ENCODE data around the gene CLCN2.
A peak's percentile ranks its signal among the peaks of the same experiment; 100 is the strongest.
"Not testable (repeated sequence)": the region's sequence is repeated elsewhere in the genome, so short reads cannot be mapped to it uniquely, and the experiment has no call there.

CLCN2 gene

DNA sequence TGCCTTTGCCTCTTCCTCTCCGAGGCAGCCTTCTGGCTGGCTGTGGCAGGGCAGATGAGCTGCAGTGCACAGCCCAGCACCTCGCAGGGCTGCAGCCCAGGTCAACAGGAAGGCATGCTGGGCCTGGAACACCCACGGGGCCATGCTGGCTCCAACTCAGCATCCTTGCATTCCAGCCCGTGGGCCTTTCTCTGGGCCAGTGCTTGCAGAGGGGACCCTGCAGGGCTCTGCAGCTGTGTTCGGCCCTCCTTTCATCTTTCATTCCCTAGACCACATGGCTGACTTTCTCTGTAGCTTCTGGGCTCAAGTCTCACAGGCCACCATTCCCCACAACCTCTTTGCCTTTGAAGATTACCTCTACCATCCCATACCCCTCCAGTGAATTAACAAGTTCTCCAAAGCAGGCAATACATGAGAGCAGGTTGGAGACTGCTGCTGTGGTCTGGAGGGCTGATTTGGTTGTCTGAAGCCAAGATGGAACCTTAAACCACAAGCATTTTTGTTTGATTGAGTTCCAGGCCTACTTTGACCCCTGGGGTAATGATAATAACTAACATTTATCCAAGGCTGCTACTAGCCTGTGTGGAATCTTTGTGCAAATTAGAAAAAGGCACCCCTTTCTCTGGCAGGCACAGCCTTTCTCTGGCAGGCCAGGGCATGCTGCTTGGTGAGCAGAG, 18.1 kb downstream of the CLCN2 start:
- DNase-seq = no peak

DNA sequence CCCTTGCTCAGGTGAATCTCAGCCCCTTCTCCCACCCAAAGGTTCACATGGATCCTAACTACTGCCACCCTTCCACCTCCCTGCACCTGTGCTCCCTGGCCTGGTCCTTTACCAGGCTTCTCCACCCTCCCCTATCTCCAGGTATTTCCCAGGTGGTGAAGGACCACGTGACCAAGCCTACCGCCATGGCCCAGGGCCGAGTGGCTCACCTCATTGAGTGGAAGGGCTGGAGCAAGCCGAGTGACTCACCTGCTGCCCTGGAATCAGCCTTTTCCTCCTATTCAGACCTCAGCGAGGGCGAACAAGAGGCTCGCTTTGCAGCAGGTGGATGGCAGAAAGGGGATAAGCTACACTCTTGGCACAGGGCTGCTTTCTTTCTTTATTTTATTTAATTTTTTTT, 19.5 kb downstream of the CLCN2 start:
- no peak for DNase-seq

DNA sequence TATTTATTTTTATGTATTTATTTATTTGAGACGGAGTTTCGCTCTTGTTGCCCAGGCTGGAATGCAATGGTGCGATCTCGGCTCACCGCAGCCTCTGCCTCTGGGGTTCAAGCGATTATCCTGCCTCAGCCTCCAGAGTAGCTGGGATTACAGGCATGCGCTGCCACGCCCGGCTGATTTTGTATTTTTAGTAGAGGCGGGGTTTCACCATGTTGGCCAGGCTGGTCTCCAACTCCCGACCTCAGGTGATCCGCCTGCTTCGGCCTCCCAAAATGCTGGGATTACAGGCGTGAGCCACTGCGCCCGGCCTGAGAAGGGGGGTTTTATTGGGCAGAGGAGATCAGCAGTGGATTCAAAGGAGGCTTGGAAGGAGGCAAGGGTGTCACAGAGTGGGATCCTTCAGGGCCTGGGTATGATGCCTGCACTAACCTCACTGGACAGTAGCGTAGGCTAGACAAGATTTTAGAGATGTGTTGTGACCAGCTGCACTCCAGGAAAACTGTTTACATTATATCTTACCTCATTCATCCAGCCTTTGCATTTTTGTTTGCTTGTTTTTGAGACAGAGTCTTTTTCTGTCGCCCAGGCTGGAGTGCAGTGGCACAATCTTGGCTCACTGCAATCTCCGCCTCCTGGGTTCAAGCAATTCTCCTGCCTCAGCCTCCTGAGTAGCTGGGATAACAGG, 21.8 kb downstream of the CLCN2 start:
- not testable (repeated sequence) for DNase-seq

DNA sequence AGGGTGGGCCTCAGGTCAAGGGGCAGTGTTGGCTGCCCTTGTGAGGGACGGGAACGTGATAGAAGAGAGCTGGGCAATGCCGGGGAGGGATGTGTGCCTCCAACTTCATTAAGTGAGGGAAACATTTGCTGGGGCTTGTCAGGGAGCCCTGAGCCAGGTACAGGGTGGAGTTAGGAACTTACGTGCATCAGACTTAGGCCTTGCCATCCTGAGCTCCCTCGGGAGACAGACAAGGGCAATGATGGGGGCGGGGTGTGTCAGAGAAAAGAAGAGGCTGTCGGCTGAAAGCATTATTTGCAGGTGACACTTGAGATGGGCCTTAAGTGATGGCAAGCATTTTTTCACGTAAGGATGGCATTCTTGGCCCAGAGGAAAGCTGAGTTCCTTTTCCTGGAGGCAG, 22.4 kb downstream of the CLCN2 start:
- DNase-seq = no peak

DNA sequence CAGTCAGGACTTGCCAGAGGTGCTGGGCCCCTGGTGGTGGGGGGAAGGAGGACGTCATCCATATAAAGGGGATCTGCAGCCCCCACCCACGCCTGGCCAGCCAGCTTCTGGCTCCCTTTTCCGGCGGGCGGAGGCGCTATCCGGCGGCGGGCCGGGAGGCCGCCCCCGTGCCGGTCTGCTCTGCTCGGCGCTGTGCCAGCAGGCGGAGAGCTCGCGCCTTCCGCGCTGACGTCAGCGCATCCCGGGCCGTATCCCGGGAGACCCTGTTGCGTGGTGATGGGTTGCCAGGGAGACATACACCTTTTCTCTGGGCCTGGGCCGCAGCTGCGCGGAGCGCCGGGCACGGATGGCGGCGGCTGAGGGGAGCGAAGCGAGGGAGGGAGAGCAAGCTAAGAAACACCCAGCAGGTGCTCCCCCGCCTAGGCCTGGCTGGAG, 22.9 kb downstream of the CLCN2 start:
- DNase-seq = no peak

DNA sequence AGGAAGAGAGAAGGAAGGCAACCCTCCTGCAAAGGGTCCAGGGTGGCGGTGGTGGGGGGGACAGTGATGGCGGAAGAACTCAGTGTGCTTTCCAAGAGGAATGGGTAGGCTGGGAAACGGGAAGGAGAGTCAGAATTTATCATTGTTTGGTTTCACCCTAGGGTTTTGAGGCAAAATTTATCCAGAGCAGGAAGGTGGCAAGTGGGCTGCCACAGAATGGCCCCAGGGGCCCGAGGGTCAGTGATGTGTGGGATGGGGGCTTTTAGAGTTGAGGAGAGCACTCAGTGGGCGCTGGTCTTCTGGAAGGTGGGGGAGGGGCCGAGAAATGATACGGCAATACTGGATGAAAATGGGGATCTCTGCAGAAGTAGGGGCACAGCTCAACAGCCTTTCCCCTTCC, 23.4 kb downstream of the CLCN2 start:
- DNase-seq = no peak

DNA sequence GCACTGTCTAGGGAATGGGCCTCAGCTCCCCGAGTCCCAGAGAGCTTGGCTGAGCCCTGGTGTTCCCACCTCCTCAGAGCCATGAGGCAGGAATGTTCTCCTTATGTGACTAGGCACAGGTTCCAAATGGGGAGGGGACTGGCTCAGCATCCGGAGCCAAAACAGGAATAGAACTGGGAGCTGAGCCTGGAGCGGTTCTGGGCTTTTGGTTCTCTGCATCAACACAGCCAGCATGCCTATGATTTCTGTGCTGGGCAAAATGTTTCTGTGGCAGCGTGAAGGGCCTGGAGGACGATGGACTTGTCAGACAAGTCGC, 24.0 kb downstream of the CLCN2 start, which contains the start of gene FAM131A:
TSS of gene FAM131A (plus strand) at position 202 of the 316 bp plus-strand sequence. CDS start at position 233, 31 bp downstream.
- DNase-seq = no peak

DNA sequence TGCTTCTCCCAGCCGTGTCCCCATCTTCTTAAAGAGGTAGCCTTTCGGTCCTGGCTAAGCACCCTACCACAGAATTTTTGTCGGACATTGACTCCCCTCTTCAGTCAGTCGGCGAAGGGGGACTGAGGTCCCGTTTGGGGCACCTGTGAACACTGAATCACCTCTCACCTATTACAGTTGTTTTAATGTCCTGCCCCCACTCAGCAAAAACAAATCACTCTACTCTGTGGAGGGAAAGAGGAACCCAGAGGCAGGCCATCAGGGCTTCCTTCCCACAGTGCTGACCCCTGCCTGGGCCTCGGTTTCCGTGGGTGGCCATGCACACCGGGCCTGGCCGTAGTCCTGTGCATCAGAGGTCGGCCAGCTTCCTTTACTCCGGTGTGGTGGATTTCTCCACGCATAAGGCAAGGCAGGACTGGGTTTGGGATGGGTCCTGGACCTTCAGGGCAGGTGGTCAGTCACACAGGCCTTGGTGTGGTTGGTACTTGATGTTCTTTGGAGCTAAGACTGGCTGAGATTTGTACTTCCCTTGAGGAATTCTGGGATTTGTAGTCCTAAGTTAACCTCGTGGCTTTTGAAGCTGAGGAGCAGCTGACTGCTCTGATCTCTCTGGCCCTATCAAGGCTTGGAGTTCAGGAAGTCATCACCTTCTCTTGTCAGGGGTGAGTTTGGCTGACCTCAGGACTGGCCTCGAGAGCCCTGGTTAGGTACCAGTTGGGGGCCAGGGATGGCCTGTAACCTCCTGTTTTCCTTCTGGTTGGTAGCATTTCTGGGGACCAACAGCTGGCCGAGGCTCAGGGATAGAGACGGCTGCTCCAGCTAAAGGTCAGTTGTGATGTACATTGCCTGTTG, 24.6 kb downstream of the CLCN2 start:
- no peak for DNase-seq

DNA sequence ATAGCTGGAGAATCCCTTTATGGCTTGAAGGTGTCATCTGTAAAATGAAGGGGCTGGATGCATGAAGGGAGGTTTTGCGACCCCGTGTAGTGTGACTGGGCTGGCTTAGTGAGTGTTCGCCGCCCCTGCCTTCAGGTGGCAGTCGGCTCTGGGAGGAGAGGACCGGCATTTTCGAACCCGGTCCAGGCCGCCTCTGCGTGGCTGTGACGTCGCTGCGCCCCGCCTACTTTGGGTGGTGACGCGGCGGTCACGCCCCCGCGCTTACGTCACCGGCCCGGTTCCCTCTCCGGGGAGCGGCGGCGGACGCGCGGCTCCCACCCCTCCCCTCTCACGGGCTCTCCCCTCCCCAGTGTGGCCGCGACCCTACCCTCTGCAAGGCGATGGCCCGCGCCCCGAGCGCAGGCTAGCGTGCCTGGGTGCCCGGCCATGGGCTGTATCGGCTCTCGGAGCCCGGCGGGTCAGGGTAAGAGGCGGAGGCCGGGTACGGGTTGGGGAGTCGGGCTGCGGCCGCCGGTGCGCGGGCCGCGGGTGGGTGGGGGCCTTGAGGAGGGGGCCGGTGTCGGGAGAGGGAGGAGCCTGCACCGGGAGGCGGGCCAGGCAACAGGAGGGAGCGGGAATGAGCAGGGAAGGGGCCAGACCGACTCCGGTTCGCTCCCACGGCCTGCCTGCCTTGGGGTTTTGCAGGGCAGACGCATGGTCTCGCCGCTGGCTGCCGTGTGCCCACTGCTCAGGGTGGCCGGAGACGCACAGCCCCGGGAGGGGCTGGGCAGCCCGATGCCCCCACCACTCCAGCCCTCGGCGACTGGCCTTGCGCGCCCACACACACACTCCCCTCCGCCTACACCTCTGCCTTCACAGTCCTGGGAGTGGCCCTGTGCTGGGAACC, 25.5 kb downstream of the CLCN2 start:
- peak; percentile 99 for DNase-seq

DNA sequence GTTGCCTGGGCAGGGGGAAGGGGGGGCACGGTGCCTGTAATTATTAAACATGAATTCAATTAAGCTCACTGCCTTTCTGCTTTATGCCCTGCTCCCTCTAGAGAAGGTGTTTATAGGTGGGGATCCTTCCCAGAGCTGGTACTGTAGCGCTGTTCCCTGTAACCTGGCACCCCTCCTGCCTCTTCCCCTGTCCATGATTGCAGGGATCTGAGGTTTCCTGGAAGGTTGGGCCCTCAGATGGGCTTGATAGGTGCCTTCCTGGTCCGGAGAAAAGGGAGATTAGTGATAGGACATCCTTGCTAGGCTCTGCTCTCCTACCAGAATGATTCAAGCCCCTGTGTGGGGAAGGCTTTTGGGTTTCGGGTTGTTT, 26.1 kb downstream of the CLCN2 start:
- no peak for DNase-seq

DNA sequence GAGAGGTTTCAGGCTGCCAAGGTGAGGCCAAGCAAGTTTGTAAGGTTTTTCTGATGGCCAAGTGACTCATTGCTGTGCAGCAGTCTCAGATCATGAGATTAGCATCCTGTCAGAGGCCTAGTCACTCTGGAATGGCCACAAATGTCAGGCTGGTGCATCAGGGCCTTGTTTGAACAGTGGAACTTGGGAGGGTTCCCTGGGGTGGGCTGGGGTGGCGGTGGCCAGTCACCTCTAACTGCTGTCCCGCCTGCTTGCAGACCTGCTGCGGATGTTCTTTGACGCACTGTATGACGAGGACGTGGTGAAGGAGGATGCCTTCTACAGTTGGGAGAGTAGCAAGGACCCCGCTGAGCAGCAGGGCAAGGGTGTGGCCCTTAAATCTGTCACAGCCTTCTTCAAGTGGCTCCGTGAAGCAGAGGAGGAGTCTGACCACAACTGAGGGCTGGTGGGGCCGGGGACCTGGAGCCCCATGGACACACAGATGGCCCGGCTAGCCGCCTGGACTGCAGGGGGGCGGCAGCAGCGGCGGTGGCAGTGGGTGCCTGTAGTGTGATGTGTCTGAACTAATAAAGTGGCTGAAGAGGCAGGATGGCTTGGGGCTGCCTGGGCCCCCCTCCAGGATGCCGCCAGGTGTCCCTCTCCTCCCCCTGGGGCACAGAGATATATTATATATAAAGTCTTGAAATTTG, 26.8 kb downstream of the CLCN2 start:
- DNase-seq = peak; percentile 77

DNA sequence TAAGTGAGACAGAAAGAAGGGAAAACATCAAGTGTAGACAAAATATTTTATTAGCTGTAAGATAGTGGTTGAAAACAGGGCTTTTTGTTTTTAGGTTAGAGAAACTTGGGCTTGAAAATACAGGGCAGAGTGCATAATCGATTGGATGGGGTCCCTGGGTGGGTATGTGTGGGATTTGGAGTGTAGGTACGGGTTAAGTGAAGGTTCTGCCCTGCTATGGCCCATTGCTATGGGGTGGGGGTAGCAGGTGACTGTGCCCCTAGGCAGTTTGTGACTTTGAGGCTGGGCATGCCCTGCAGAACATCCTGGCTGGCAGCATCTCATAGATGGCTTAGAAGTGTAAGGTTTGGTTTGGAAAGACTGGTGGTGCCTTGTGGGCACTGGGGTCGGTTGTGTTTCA, 27.7 kb downstream of the CLCN2 start:
- no peak for DNase-seq

DNA sequence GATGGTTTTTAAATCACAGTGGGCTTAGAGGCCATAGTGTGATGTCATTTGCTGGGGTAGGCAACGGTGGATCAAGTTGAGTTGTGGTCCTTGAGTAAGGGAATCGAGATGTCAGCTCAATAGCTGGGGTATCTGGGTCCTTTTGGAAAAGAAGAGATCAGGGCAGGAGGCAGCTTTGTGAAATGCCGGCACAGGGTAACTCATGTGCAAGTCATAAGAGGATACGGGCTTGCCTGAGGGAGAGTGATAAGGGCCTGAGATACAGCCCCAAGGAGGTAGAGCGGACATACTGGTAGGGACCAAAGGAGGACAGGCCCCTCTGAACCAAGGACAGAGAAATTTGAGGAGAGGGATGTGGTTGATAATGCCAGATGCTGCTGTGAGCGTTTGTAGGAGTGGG, 28.2 kb downstream of the CLCN2 start:
- DNase-seq = no peak

DNA sequence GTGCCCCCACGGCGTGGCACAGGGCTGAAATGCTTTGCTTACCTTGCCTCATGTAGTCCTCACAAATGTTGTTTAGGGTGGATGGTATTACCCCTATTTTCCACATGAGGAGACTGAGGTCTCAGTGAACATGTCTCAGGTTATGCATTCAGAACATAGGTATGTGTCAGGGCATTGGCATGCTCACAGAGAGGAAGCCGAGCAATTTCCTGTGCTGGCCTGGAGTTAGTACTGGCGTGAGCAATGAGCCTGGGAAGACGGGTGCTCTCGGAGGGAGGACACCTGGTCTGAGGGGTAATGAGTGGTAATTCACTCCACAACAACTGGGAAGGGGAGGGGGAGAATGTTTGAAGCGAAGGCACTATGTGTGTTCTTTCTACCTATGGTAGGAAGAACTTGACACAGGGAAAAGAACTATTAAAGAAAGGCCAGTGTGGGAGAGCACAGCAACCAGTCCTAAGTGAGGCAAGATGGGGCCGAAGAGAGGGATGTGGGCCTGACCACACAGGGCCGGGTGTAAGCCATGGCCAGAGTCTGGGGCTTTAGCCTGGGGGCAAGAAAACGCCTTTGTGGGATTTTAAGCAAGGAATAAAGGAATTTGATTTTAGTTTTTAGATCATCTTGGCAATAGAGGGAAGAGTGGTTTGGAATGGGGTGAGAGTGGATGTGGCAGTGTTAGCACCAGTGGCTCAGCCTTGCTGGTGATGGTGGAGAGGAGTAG, 28.9 kb downstream of the CLCN2 start:
- DNase-seq = no peak

DNA sequence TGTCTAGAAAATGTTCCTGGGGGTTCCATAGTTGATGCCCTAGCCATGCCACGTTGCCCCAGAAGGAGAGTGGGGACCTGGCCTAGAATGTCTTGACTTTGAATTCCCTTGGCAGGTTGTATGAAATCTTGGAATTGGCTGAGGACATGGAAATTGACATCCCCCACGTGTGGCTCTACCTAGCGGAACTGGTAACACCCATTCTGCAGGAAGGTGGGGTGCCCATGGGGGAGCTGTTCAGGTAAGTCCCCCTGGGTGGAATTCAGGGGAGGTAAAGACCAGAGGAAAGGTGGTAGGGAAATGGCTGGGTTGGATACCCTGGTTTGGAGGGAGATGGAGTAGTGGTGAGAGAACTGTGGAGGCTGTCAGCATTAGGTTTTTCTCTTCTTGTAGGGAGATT, 32.9 kb downstream of the CLCN2 start:
- no peak for DNase-seq

DNA sequence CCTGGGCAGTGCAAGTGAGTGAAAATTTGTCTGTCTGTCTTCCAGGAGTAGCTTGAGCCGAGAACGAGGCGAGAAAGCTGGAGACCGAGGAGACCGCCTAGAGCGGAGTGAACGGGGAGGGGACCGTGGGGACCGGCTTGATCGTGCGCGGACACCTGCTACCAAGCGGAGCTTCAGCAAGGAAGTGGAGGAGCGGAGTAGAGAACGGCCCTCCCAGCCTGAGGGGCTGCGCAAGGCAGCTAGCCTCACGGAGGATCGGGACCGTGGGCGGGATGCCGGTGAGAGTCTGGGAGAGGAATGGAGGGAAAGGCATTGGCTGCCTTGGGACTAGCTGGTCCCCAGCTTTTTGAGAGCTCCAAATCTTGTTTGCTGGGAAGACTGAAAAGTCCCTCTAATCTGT, 34.2 kb downstream of the CLCN2 start:
- DNase-seq = no peak

DNA sequence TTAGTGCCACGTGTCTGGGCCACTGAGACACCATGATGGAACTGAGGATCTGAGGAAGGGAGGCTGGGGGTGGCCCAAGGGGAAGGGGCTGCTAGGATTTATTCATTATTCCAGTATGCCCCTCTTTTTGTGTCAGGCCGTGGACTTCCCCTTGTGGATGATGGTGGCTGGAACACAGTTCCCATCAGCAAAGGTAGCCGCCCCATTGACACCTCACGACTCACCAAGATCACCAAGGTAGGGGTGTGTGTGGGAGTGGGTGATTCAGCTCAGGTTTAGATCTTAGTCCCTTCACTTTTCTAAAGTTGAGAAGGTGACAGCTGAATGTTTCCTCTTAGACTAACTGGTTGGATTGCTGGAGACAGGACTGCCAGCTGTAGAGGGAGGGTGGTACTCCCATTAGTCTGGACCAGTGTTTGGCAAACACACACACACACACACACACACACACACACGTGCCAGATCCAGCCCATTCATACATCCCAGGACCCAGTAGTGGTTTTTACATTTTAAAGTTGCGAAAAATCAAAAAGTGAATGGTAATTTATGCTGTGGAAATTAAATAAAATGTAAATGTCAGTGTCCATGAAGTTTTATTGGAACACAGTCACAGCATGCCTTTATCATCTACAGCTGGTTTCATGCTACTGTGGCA, 35.6 kb downstream of the CLCN2 start:
- DNase-seq = no peak

DNA sequence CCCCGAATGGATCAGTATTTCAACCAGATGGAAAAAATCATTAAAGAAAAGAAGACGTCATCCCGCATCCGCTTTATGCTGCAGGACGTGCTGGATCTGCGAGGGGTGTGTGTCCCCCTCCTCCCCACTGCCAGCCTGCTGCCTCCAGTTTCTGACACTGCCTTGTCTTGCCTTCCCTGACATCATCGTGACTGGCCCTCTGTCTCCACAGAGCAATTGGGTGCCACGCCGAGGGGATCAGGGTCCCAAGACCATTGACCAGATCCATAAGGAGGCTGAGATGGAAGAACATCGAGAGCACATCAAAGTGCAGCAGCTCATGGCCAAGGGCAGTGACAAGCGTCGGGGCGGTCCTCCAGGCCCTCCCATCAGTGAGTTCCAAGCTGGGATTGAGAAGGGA, 36.1 kb downstream of the CLCN2 start:
- DNase-seq = no peak

DNA sequence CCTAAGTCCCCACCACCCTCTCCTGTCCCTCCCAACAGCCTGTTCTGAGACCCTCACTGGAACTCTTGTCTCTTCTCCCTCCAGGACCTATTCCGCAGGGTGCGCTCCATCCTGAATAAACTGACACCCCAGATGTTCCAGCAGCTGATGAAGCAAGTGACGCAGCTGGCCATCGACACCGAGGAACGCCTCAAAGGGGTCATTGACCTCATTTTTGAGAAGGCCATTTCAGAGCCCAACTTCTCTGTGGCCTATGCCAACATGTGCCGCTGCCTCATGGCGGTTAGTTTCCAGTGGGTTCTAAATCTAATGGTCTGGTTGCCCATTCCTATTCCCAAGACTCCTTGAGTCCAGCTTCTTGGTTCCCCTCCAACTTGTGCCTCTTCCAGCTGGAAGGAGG, 37.7 kb downstream of the CLCN2 start:
- DNase-seq = no peak

DNA sequence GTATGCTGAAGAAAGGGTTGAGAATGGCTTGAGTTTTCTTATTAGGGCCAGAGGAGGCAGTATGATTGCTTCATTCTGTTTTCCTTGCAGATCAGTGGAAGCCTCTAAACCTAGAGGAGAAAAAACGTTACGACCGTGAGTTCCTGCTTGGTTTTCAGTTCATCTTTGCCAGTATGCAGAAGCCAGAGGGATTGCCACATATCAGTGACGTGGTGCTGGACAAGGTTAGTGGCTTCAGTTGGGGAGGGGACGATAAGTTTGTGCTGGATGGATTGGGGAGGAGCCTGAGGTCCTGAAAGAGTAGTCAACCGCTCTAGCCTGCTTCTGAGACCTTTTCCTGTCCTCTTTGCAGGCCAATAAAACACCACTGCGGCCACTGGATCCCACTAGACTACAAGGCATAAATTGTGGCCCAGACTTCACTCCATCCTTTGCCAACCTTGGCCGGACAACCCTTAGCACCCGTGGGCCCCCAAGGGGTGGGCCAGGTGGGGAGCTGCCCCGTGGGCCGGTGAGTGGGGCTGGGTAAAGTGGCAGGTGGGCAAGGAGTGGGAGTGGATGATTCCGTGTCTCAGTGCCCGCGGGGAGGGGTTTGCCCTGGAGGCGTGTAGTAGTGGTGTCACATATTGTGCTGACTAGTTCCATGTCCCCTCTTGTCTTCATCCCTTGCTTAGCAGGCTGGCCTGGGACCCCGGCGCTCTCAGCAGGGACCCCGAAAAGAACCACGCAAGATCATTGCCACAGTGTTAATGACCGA, 38.5 kb downstream of the CLCN2 start:
- no peak for DNase-seq

Measured in activated CD8-positive, alpha-beta memory T cell treated with anti-CD3 and anti-CD28 coated beads, Interleukin-2, amount 50 U/mL, for 48 hours (primary cell).